Activated CD4-positive, alpha-beta T cell treated with anti-CD3 and anti-CD28 coated beads for 36 hours (primary cell): ENCODE data around the gene TENM4. TPM values are rescaled to one million over a fixed set of nuclear protein-coding genes. Genes with fewer than 3 reads are reported as not detected.

Experiments used
- ATAC-seq: fragments of 200-7000 bp; cut with Tn5 transposase; one replicate; pipeline ENCODE4 v1.10.0; 2021; ENCODE audit warnings: mild to moderate bottlenecking, moderate library complexity
- CTCF ChIA-PET: fragments of 350-600 bp; sonication (Branson Sonifier 250); formaldehyde crosslinking; loops from one replicate; lab custom pipeline; 2021; ENCODE audit warnings: antibody characterized with exemption; lab: Charles Lee
- POLR2A ChIA-PET: fragments of 350-600 bp; sonication (Branson Sonifier 250); formaldehyde crosslinking; loops from one replicate; lab custom pipeline; 2021; ENCODE audit warnings: antibody characterized with exemption, inconsistent platforms; lab: Charles Lee
- DNase-seq: peaks from one replicate; pipeline ENCODE4 v3.0.0-alpha.2; 2020
- H3K27ac Mint-ChIP-seq: one replicate; pipeline ENCODE4 v1.8.0; 2021; ENCODE audit warnings: mixed read lengths
- H3K27me3 Mint-ChIP-seq: one replicate; pipeline ENCODE4 v1.8.0; 2021; ENCODE audit warnings: mixed read lengths
- H3K36me3 Mint-ChIP-seq: one replicate; pipeline ENCODE4 v1.8.0; 2021; ENCODE audit warnings: low read depth, mixed read lengths
- H3K4me1 Mint-ChIP-seq: one replicate; pipeline ENCODE4 v1.8.0; 2021; ENCODE audit warnings: mixed read lengths
- H3K4me3 Mint-ChIP-seq: one replicate; pipeline ENCODE4 v1.8.0; 2021; ENCODE audit warnings: mild to moderate bottlenecking, moderate library complexity, mixed read lengths
- H3K9me3 Mint-ChIP-seq: one replicate; pipeline ENCODE4 v1.8.0; 2021; ENCODE audit warnings: low read depth, mixed read lengths
- intact Hi-C, 2 experiments: fragments of 100-400 bp; cut with DNase I in 1 of 2; cut with micrococcal nuclease in 1 of 2; formaldehyde crosslinking; loops; one replicate each; pipeline versions ENCODE4 v1.14.2 to v1.15.1; 2022 to 2024; cut with DNase I, micrococcal nuclease
- total RNA-seq, 2 experiments: library from RNA; stranded (reverse); gene quantifications; one replicate each; pipeline ENCODE4 v1.2.3, GENCODE V29; 2021

Gene TENM4
- total RNA-seq, 2 experiments from 2014 or later: not detected

GRCh38 chr11:79285756-79286155 is 155.1 kb downstream of the TENM4 start:
- Mint-ChIP-seq H3K9me3 (peaks cover 1% of the 10 kb centered on the region), H3K27ac (no peak overlapping the region)
- intact Hi-C loops: no loop called here

GRCh38 chr11:79276736-79277325 is 164.0 kb downstream of the TENM4 start:
- Mint-ChIP-seq H3K4me1 (no peaks in the 10 kb centered on the region), H3K36me3 (no peaks in the 10 kb centered on the region), H3K27ac (no peak overlapping the region), H3K27me3 (peaks cover 3% of the 10 kb centered on the region), H3K9me3 (no peaks in the 10 kb centered on the region), H3K4me3 (no peak overlapping the region)
- intact Hi-C loops: no loop called here
- ATAC-seq (no peak), DNase-seq (no peak)
- POLR2A ChIA-PET: no interaction called here
- CTCF ChIA-PET: no interaction called here

More at GRCh38 chr11:79285756-79286155, 155.1 kb downstream of the TENM4 start:
- Mint-ChIP-seq H3K4me1 (no peaks in the 10 kb centered on the region), H3K4me3 (no peak overlapping the region), H3K27me3 (peaks cover 2% of the 10 kb centered on the region), H3K36me3 (no peaks in the 10 kb centered on the region)
- no peak for ATAC-seq
- ChIA-PET CTCF (no interaction called here), POLR2A (no interaction called here)
- no peak for DNase-seq

GRCh38 chr11:79274636-79275331 is 166.0 kb downstream of the TENM4 start:
- Mint-ChIP-seq H3K9me3 (no peaks in the 10 kb centered on the region), H3K27ac (no peak overlapping the region), H3K36me3 (no peaks in the 10 kb centered on the region), H3K4me1 (no peaks in the 10 kb centered on the region), H3K4me3 (no peak overlapping the region), H3K27me3 (peaks cover 5% of the 10 kb centered on the region)
- ChIA-PET POLR2A (no interaction called here), CTCF (no interaction called here)
- no peak for ATAC-seq
- intact Hi-C loops: no loop called here
- no peak for DNase-seq

GRCh38 chr11:79273781-79274180 is 167.0 kb downstream of the TENM4 start:
- ChIA-PET CTCF (no interaction called here), POLR2A (no interaction called here)
- no peaks in the 10 kb centered on the region for H3K36me3 Mint-ChIP-seq
- H3K4me3 Mint-ChIP-seq: no peak overlapping the region
- intact Hi-C loops: no loop called here
- peaks cover 5% of the 10 kb centered on the region for H3K27me3 Mint-ChIP-seq
- H3K9me3 Mint-ChIP-seq: no peaks in the 10 kb centered on the region
- ATAC-seq: no peak
- no peak overlapping the region for H3K27ac Mint-ChIP-seq
- no peaks in the 10 kb centered on the region for H3K4me1 Mint-ChIP-seq
- no peak for DNase-seq

GRCh38 chr11:79269611-79270307 is 171.1 kb downstream of the TENM4 start:
- H3K27me3 Mint-ChIP-seq: peaks cover 5% of the 10 kb centered on the region
- no peaks in the 10 kb centered on the region for H3K36me3 Mint-ChIP-seq
- H3K27ac Mint-ChIP-seq: no peak overlapping the region
- H3K4me3 Mint-ChIP-seq: no peak overlapping the region
- no peaks in the 10 kb centered on the region for H3K9me3 Mint-ChIP-seq
- intact Hi-C loops: no loop called here
- no peak for DNase-seq
- H3K4me1 Mint-ChIP-seq: no peaks in the 10 kb centered on the region
- POLR2A ChIA-PET: no interaction called here
- CTCF ChIA-PET: no interaction called here
- no peak for ATAC-seq

GRCh38 chr11:79266396-79266795 is 174.4 kb downstream of the TENM4 start:
- DNase-seq: no peak
- H3K4me1 Mint-ChIP-seq: no peaks in the 10 kb centered on the region
- no peaks in the 10 kb centered on the region for H3K36me3 Mint-ChIP-seq
- ChIA-PET CTCF (interaction anchor here (0.7 kb wide), 1 partner anchor 134 kb away, joined by 3 read pairs; no protein-coding TSS in a partner anchor), POLR2A (no interaction called here)
- no peak overlapping the region for H3K4me3 Mint-ChIP-seq
- no peaks in the 10 kb centered on the region for H3K9me3 Mint-ChIP-seq
- H3K27me3 Mint-ChIP-seq: peaks cover 2% of the 10 kb centered on the region
- ATAC-seq: no peak
- intact Hi-C loops: no loop called here
- no peak overlapping the region for H3K27ac Mint-ChIP-seq

GRCh38 chr11:79265756-79266322 is 175.0 kb downstream of the TENM4 start:
- H3K4me1 Mint-ChIP-seq: no peaks in the 10 kb centered on the region
- DNase-seq: no peak
- ChIA-PET POLR2A (no interaction called here), CTCF (no interaction called here)
- intact Hi-C loops: no loop called here
- H3K36me3 Mint-ChIP-seq: no peaks in the 10 kb centered on the region
- H3K27me3 Mint-ChIP-seq: peaks cover 2% of the 10 kb centered on the region
- H3K4me3 Mint-ChIP-seq: no peak overlapping the region
- H3K9me3 Mint-ChIP-seq: no peaks in the 10 kb centered on the region
- no peak for ATAC-seq
- no peak overlapping the region for H3K27ac Mint-ChIP-seq

GRCh38 chr11:79264284-79264683 is 176.5 kb downstream of the TENM4 start:
- no peak for DNase-seq
- no peaks in the 10 kb centered on the region for H3K36me3 Mint-ChIP-seq
- no peak overlapping the region for H3K27ac Mint-ChIP-seq
- H3K4me3 Mint-ChIP-seq: no peak overlapping the region
- no peaks in the 10 kb centered on the region for H3K9me3 Mint-ChIP-seq
- ATAC-seq: no peak
- intact Hi-C loops: no loop called here
- H3K4me1 Mint-ChIP-seq: no peaks in the 10 kb centered on the region
- ChIA-PET CTCF (no interaction called here), POLR2A (no interaction called here)
- H3K27me3 Mint-ChIP-seq: no peaks in the 10 kb centered on the region

GRCh38 chr11:79263001-79263400 is 177.8 kb downstream of the TENM4 start:
- H3K9me3 Mint-ChIP-seq: no peaks in the 10 kb centered on the region
- no peak for DNase-seq

GRCh38 chr11:79262221-79262620 is 178.6 kb downstream of the TENM4 start:
- no peaks in the 10 kb centered on the region for H3K9me3 Mint-ChIP-seq
- DNase-seq (no peak), ATAC-seq (no peak)
- CTCF ChIA-PET: no interaction called here
- H3K4me3 Mint-ChIP-seq: no peak overlapping the region
- intact Hi-C loops: no loop called here
- no peak overlapping the region for H3K27ac Mint-ChIP-seq
- no peaks in the 10 kb centered on the region for H3K27me3 Mint-ChIP-seq
- H3K36me3 Mint-ChIP-seq: no peaks in the 10 kb centered on the region
- H3K4me1 Mint-ChIP-seq: no peaks in the 10 kb centered on the region
- POLR2A ChIA-PET: no interaction called here

More at GRCh38 chr11:79263001-79263400, 177.8 kb downstream of the TENM4 start:
- no peak overlapping the region for H3K27ac Mint-ChIP-seq
- ChIA-PET POLR2A (no interaction called here), CTCF (no interaction called here)
- H3K27me3 Mint-ChIP-seq: no peaks in the 10 kb centered on the region
- no peak for ATAC-seq
- no peak overlapping the region for H3K4me3 Mint-ChIP-seq
- H3K36me3 Mint-ChIP-seq: no peaks in the 10 kb centered on the region
- H3K4me1 Mint-ChIP-seq: no peaks in the 10 kb centered on the region
- intact Hi-C loops: no loop called here

- intact Hi-C loops: no loop called here
Measured at GRCh38 chr11:79261684-79262083, 179.1 kb downstream of the TENM4 start.

More at GRCh38 chr11:79261684-79262083, 179.1 kb downstream of the TENM4 start:
- no peak overlapping the region for H3K27ac Mint-ChIP-seq
- ChIA-PET POLR2A (no interaction called here), CTCF (no interaction called here)
- H3K4me1 Mint-ChIP-seq: no peaks in the 10 kb centered on the region
- DNase-seq (no peak), ATAC-seq (no peak)
- no peaks in the 10 kb centered on the region for H3K9me3 Mint-ChIP-seq
- peaks cover 2% of the 10 kb centered on the region for H3K27me3 Mint-ChIP-seq
- no peaks in the 10 kb centered on the region for H3K36me3 Mint-ChIP-seq
- H3K4me3 Mint-ChIP-seq: no peak overlapping the region
